GM13976 (cell line): ENCODE measurements around the gene ORC5.
"Not testable (repeated sequence)": the region's sequence is repeated elsewhere in the genome, so short reads cannot be mapped to it uniquely, and the experiment has no call there.

Experiments used
- DNase-seq: peaks from one replicate; pipeline ENCODE4 v3.0.0; 2012; ENCODE audit warnings: low spot score
- CTCF ChIP-seq: IDR thresholded peaks from 2 replicates; pipeline ENCODE4 v1.5.1; 2012; ENCODE audit warnings: borderline replicate concordance, mild to moderate bottlenecking; ENCODE audit not compliant: insufficient read depth; ENCODE audit errors: extremely low read depth, missing control alignments, control extremely low read depth
- in situ Hi-C: fragments of 300-500 bp; cut with MboI; formaldehyde crosslinking; loops from one replicate; pipeline ENCODE4 v1.12.0; 2022; ENCODE audit warnings: low sequenced_read_pairs, mixed read lengths, inconsistent platforms; ENCODE audit not compliant: unreplicated experiment

The ORC5 gene

GRCh38 chr7:104241538-104242209 lies 33.9 kb upstream of the ORC5 start:
- DNase-seq, result no peak
- in situ Hi-C loops, result no loop called here
- TF ChIP-seq CTCF, result no peak

- in situ Hi-C loops, result no loop called here
- DNase-seq, result no peak
- TF ChIP-seq CTCF, result no peak
Observed at GRCh38 chr7:104241135-104241534, 33.3 kb upstream of the ORC5 start.

GRCh38 chr7:104240401-104240800 lies 32.6 kb upstream of the ORC5 start:
- TF ChIP-seq CTCF, result no peak
- in situ Hi-C loops, result no loop called here
- no peak for DNase-seq

GRCh38 chr7:104234990-104235389 lies 27.2 kb upstream of the ORC5 start:
- in situ Hi-C loops, DNase-seq: not testable (repeated sequence)

GRCh38 chr7:104231054-104232046 lies 23.5 kb upstream of the ORC5 start:
- peak; percentile 91 for TF ChIP-seq CTCF
- DNase-seq, result peak; percentile 80
- in situ Hi-C loops, result no loop called here

- no peak for TF ChIP-seq CTCF
- DNase-seq, result no peak
- in situ Hi-C loops, result no loop called here
Observed at GRCh38 chr7:104230606-104231005, 22.8 kb upstream of the ORC5 start.

GRCh38 chr7:104228442-104228841 lies 20.6 kb upstream of the ORC5 start:
- in situ Hi-C loops, result no loop called here
- no peak for DNase-seq
- no peak for TF ChIP-seq CTCF
